OCI-LY3 (cell line): ENCODE measurements around the gene CSF2.

ENCODE experiments used
- H2AFZ ChIP-seq: fragments of 200-600, 300-600 bp; shearing (Covaris generic); 2 replicates; pipeline ENCODE4 v1.6.0; 2014; ENCODE audit warnings: antibody characterized with exemption, low read depth, low read length
- H3K27ac ChIP-seq: fragments of 200-600, 300-600 bp; sonication (generic); 2 replicates; pipeline ENCODE4 v1.5.1; 2014; ENCODE audit warnings: mild to moderate bottlenecking, low read length, moderate library complexity, mixed read lengths
- H3K27me3 ChIP-seq: fragments of 200-600, 300-600 bp; sonication (generic); 2 replicates; pipeline ENCODE4 v1.6.1; 2014; ENCODE audit warnings: low read depth, low read length, mixed read lengths
- H3K36me3 ChIP-seq: fragments of 200-600, 300-600 bp; sonication (generic); replicated peaks from 2 replicates; pipeline ENCODE3; 2014; ENCODE audit warnings: low read depth, low read length, mixed read lengths
- H3K4me1 ChIP-seq: fragments of 300-600, 200-600 bp; sonication (generic); 2 replicates; pipeline ENCODE4 v1.6.1; 2014; ENCODE audit warnings: low read length, mixed read lengths
- H3K4me2 ChIP-seq: fragments of 200-600, 300-600 bp; sonication (generic); 2 replicates; pipeline ENCODE4 v1.6.1; 2014; ENCODE audit warnings: low read length, mixed read lengths
- H3K4me3 ChIP-seq: fragments of 300-600, 200-600 bp; sonication (generic); 2 replicates; pipeline ENCODE4 v1.5.1; 2014; ENCODE audit warnings: antibody characterized with exemption, mild to moderate bottlenecking, low read length, moderate library complexity
- H3K79me2 ChIP-seq: fragments of 300-600, 200-600 bp; shearing (Covaris generic); 2 replicates; pipeline ENCODE4 v1.6.1; 2014; ENCODE audit warnings: mild to moderate bottlenecking, low read length, mixed read lengths
- H3K9ac ChIP-seq: fragments of 300-600, 200-600 bp; shearing (Covaris generic); 2 replicates; pipeline ENCODE4 v1.6.0; 2014; ENCODE audit warnings: mild to moderate bottlenecking, low read length, moderate library complexity
- H3K9me3 ChIP-seq: fragments of 200-600, 300-600 bp; shearing (Covaris generic); 2 replicates; pipeline ENCODE4 v1.6.1; 2014; ENCODE audit warnings: low read length, mixed read lengths; ENCODE audit not compliant: insufficient read depth
- H4K20me1 ChIP-seq: fragments of 200-600, 300-600 bp; sonication (generic); 2 replicates; pipeline ENCODE4 v1.6.1; 2016; ENCODE audit warnings: low read length, mixed read lengths; ENCODE audit not compliant: insufficient read depth
- CTCF ChIP-seq: fragments of 200-600, 300-600 bp; sonication (generic); IDR thresholded peaks from 2 replicates; pipeline ENCODE4 v1.5.1; 2014; ENCODE audit warnings: antibody characterized with exemption, low read length, low read depth
- EZH2phosphoT487 ChIP-seq: fragments of 200-600 bp; shearing (Covaris generic); IDR thresholded peaks from 2 replicates; pipeline ENCODE4 v1.6.1; 2018; ENCODE audit warnings: antibody characterized with exemption, mixed run types, low read depth

CSF2 gene

GRCh38 chr5:132100672-132101261 is 27.2 kb downstream of the CSF2 start:
- Histone ChIP-seq H3K27ac (peak overlapping the region; percentile 85), H3K79me2 (no peaks in the 10 kb centered on the region), H4K20me1 (no peaks in the 10 kb centered on the region), H3K9me3 (no peaks in the 10 kb centered on the region), H3K4me2 (peak overlapping the region; percentile 81), H3K4me1 (peaks cover 91% of the 10 kb centered on the region), H3K27me3 (peaks cover 8% of the 10 kb centered on the region; the same call in 1 of the 2 replicates), H3K9ac (peak overlapping the region; percentile 43; the same call in 1 of the 2 replicates), H2AFZ (no peak overlapping the region), H3K36me3 (no peaks in the 10 kb centered on the region), H3K4me3 (peak overlapping the region; percentile 52)
- no peak for TF ChIP-seq CTCF
- 0 out of 2 replicates have a peak, but pooled peaks have one; percentile 42 for TF ChIP-seq EZH2phosphoT487

- Histone ChIP-seq H3K4me2 (peak overlapping the region; percentile 81), H3K79me2 (no peaks in the 10 kb centered on the region), H3K9me3 (no peaks in the 10 kb centered on the region), H3K4me1 (peaks cover 87% of the 10 kb centered on the region), H4K20me1 (no peaks in the 10 kb centered on the region), H3K27ac (peak overlapping the region; percentile 85), H2AFZ (no peak overlapping the region), H3K27me3 (peaks cover 8% of the 10 kb centered on the region; the same call in 1 of the 2 replicates), H3K36me3 (no peaks in the 10 kb centered on the region), H3K4me3 (peak overlapping the region; percentile 48; the same call in 1 of the 2 replicates), H3K9ac (peak overlapping the region; percentile 41; the same call in 1 of the 2 replicates)
- TF ChIP-seq CTCF (no peak), EZH2phosphoT487 (no peak)
These were observed 27.8 kb downstream of the CSF2 start for GRCh38 chr5:132101385-132101880.

DNA sequence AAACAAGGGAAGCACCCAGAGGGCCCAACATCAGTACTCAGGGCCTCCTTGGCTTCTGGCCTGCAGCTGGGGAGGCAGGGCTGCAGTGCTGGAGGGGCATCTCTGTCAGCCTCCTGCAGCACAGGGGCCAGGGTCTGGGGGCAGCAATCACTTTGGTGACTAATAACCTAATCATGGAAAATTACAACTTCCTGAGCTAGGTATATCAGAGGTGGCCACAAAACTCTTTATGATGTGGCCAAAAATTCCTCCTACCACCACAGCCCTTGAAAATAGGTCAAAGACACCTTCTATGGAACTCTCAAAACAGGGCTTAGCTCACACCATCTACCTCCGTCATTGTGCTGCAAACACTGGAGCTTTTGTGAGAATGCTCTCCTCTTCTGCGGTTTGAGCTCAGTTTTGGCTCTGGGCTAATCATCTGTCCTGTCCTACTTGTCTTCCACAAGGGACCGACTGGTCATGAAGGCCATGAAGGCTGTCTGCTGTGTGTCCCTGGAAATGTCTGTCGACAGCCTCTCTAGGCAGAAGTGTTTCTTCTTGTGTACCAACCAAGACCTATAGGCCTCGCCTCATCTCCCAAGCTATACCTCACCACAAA is 28.6 kb downstream of the CSF2 start:
- Histone ChIP-seq H3K4me2 (peak overlapping the region; percentile 81; the same call in 1 of the 2 replicates), H3K9me3 (no peaks in the 10 kb centered on the region), H3K9ac (no peak overlapping the region; the same call in 1 of the 2 replicates), H3K4me1 (peaks cover 79% of the 10 kb centered on the region), H3K27ac (peak overlapping the region; percentile 13; the same call in 1 of the 2 replicates), H3K27me3 (peaks cover 8% of the 10 kb centered on the region; the same call in 1 of the 2 replicates), H3K79me2 (no peaks in the 10 kb centered on the region), H2AFZ (no peak overlapping the region), H3K36me3 (no peaks in the 10 kb centered on the region), H3K4me3 (no peak overlapping the region), H4K20me1 (no peaks in the 10 kb centered on the region)
- no peak for TF ChIP-seq EZH2phosphoT487
- TF ChIP-seq CTCF, result no peak

- H3K9me3 ChIP-seq, result no peaks in the 10 kb centered on the region
- peak overlapping the region; percentile 78 for H3K27ac ChIP-seq
- H3K4me3 ChIP-seq, result peak overlapping the region; percentile 34; the same call in 1 of the 2 replicates
These were observed 29.3 kb downstream of the CSF2 start for GRCh38 chr5:132102944-132103331.

More at GRCh38 chr5:132102944-132103331, 29.3 kb downstream of the CSF2 start:
- Histone ChIP-seq H3K36me3 (no peaks in the 10 kb centered on the region), H3K4me2 (peak overlapping the region; percentile 89), H2AFZ (no peak overlapping the region), H3K27me3 (peaks cover 8% of the 10 kb centered on the region; the same call in 1 of the 2 replicates), H3K4me1 (peaks cover 72% of the 10 kb centered on the region), H3K9ac (peak overlapping the region; percentile 64; the same call in 1 of the 2 replicates), H3K79me2 (no peaks in the 10 kb centered on the region), H4K20me1 (no peaks in the 10 kb centered on the region)
- no peak for TF ChIP-seq CTCF
- no peak for TF ChIP-seq EZH2phosphoT487
